ENCODE measurements around the gene GADD45A. TPM values are rescaled to one million over a fixed set of nuclear protein-coding genes. Genes with fewer than 3 reads are reported as not detected.

GADD45A gene
- 10 to 100 TPM in 1 of 6 donors, 1 to 10 TPM in 5; 6.1 to 11.1 (median 7.9) TPM for polyA plus RNA-seq (ENCODE audit: low read depth in 6 of 6)

- Mint-ChIP-seq H3K4me3 (peak within 1 kb of the TSS; percentile 94 to 100 (median 98)), H3K9me3 (no peaks in the 10 kb centered on the region), H3K27ac (peak within 1 kb of the TSS; percentile 80 to 96 (median 92)), H3K36me3 (no peaks in the 10 kb centered on the region), H3K4me1 (peaks cover 16 to 20% (median 19%) of the 10 kb centered on the region in 3 donors), H3K27me3 (no peaks in the 10 kb centered on the region)
- ATAC-seq (ENCODE audit: low read depth in 2 of 2) (peak; percentile 87 to 88), DNase-seq (peak; percentile 94)
These were observed at the start of gene GADD45A for GRCh38 chr1:67685067-67685557. Gene GADD45A, plus strand, starts transcription at chr1:67685201. Its CDS starts 294 bp downstream, at chr1:67685495.

DNA sequence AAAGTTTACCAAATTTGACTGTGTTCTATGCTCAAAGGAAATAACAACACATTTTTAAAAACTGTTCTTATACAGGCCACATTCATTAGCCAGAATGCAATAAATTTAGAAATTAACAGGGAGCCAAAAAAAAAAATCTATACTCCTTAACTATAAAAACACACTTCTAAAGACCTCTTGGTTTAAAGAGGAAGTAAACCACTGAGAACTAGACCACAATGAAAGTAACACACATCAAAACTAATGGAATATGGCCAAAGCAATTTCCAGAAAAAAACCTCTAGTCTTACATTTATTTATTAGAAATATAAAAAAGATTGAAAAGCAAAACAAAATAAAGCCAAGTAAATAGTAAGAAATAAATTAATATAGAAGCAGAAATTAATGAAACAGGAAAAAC, 48.9 kb upstream of the GADD45A start:
- DNase-seq (no peak), ATAC-seq (ENCODE audit: low read depth in 2 of 2) (peak in 1 of 2 donors; percentile 31)
- H3K9me3 Mint-ChIP-seq, result peaks cover 0 to under 1% (median 0%) of the 10 kb centered on the region in 7 donors
- H3K36me3 Mint-ChIP-seq, result no peaks in the 10 kb centered on the region
- peaks cover 20 to 24% (median 23%) of the 10 kb centered on the region in 3 donors for H3K4me1 Mint-ChIP-seq
- peak overlapping the region in 3 of 8 donors; percentile 49 to 78 (median 65) for H3K4me3 Mint-ChIP-seq
- H3K27ac Mint-ChIP-seq, result peak overlapping the region in 2 of 6 donors; percentile 57 to 89
- peaks cover 0 to 7% (median 0%) of the 10 kb centered on the region in 3 donors for H3K27me3 Mint-ChIP-seq

GRCh38 chr1:67639361-67639760, 45.6 kb upstream of the GADD45A start:
- Mint-ChIP-seq H3K4me3 (no peak overlapping the region), H3K27me3 (no peaks in the 10 kb centered on the region), H3K27ac (peak overlapping the region in 1 of 6 donors; percentile 55), H3K4me1 (peaks cover 16 to 19% (median 19%) of the 10 kb centered on the region in 3 donors), H3K9me3 (no peaks in the 10 kb centered on the region), H3K36me3 (no peaks in the 10 kb centered on the region)
- no peak for DNase-seq
- no peak for ATAC-seq (ENCODE audit: low read depth in 2 of 2)

DNA sequence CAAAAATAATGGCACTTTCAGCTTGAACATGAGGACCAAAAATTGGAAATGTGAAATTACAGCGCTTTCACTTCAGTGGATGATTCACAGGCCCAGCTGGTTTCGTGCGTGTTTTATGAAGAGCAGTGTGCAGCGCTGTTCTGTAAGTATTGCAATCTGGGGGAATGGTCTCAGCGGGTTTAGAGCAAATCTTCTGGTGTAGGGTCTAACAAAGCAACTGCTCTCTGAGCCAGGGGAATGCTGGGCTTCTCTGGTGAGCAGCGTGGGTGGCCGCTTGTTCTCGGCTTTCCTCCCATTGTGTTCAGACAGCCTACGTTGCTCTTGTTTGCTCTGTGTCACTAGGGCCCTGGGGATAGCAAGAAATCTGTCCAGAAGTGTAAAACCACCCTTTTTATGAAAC, 42.4 kb upstream of the GADD45A start:
- no peak overlapping the region for H3K4me3 Mint-ChIP-seq
- H3K4me1 Mint-ChIP-seq, result no peaks in the 10 kb centered on the region
- H3K9me3 Mint-ChIP-seq, result no peaks in the 10 kb centered on the region
- H3K36me3 Mint-ChIP-seq, result no peaks in the 10 kb centered on the region
- H3K27ac Mint-ChIP-seq, result no peak overlapping the region
- no peak for DNase-seq
- no peak for ATAC-seq (ENCODE audit: low read depth in 2 of 2)
- no peaks in the 10 kb centered on the region for H3K27me3 Mint-ChIP-seq

DNA sequence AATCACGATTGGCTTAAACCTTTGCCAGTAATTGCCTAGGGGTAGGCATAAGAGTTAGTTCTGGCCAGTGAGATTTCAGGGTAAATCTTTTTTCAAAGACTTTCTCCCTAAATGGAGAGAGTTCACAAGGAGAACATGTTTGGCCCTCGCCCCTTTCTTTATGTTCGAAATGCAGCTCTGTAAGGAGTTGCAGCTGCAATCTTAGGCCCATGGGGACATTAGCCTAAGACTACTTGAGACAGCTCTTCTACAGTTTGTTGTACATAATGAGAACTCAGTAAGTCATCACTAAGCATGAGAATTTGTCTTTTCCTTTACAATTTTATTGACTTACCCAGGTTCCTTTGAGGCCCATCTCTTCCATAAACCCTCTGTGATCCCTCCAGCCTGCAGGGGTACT, 40.4 kb upstream of the GADD45A start:
- ATAC-seq (ENCODE audit: low read depth in 2 of 2), result no peak
- H3K4me3 Mint-ChIP-seq, result no peak overlapping the region
- no peak for DNase-seq
- H3K4me1 Mint-ChIP-seq, result no peaks in the 10 kb centered on the region
- H3K27ac Mint-ChIP-seq, result no peak overlapping the region
- no peaks in the 10 kb centered on the region for H3K36me3 Mint-ChIP-seq
- H3K9me3 Mint-ChIP-seq, result no peaks in the 10 kb centered on the region
- H3K27me3 Mint-ChIP-seq, result no peaks in the 10 kb centered on the region

DNA sequence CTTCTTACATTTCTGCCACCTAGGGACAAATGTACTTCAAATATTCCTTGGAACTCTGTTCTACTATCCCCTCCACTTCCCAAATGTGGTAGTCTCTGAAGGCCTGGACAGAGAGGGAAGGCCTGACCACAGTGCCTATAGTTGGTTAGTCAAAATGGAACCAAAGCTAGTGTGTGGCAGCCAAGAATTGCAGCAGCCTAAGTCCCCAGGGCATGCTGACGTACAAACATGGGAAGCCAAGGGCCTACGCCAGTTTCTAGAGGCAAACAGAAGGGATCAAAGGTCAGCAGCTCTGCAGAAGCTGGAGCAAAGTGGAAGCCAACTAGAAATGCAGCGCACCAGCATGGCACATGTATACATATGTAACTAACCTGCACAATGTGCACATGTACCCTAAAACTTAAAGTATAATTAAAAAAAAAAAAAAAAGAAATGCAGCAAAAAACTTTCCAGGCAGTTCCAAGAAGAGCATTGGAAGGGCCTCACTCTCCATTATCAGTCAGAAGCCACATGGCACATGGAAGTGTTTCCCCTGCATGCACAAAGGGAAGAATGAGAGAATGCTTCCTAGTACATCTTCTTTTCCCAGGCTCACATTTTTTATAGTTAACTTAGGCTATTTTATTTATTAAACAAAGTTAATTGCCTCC, 39.4 kb upstream of the GADD45A start:
- Mint-ChIP-seq H3K27ac (no peak overlapping the region), H3K4me3 (no peak overlapping the region), H3K27me3 (no peaks in the 10 kb centered on the region), H3K36me3 (no peaks in the 10 kb centered on the region), H3K4me1 (no peaks in the 10 kb centered on the region), H3K9me3 (no peaks in the 10 kb centered on the region)
- ATAC-seq (ENCODE audit: low read depth in 2 of 2), result no peak
- no peak for DNase-seq

GRCh38 chr1:67646145-67647035, 38.6 kb upstream of the GADD45A start:
- ATAC-seq (ENCODE audit: low read depth in 2 of 2), result no peak
- Mint-ChIP-seq H3K27ac (no peak overlapping the region), H3K27me3 (peaks cover 0 to under 1% (median 0%) of the 10 kb centered on the region in 3 donors), H3K4me3 (no peak overlapping the region), H3K4me1 (no peaks in the 10 kb centered on the region), H3K36me3 (no peaks in the 10 kb centered on the region), H3K9me3 (no peaks in the 10 kb centered on the region)
- no peak for DNase-seq

DNA sequence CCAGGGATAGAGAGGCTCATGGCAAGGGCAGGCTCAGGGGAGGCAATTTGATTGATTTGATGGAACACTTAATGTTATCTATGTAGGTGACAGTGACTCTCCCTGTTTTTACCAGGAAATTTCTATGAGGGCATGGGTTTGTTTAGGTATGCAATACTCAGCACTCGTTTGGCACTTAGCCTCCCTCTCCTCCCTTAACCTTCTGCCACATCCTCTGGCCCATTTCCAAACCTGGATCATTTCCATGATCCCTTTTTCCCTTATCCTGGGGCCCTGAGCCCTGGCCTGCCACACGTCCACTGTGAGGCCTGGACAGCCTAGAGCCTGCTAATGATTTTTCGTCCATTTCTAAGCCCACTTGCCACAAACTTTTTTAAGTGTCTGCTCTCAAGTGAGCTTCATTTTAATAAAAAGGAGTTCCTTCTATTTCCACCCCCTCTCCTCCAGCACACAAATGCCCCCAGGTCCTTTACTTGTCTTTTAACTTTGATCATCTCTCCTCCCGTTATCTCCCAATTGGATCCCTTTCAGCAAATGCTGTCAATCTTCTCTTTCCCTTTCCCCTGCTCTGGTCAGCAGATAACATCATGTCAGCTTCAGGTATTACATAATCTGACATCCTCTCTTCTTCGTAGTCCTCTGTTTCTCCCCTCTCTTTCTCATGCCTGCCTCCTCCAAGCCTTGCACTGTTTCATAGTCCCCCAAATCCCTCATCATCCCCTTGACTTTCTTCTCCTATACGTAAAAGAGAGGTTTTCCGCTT, 37.8 kb upstream of the GADD45A start:
- Mint-ChIP-seq H3K4me1 (no peaks in the 10 kb centered on the region), H3K36me3 (no peaks in the 10 kb centered on the region), H3K9me3 (no peaks in the 10 kb centered on the region), H3K27me3 (peaks cover 0 to 4% (median 0%) of the 10 kb centered on the region in 3 donors), H3K4me3 (no peak overlapping the region), H3K27ac (no peak overlapping the region)
- ATAC-seq (ENCODE audit: low read depth in 2 of 2) (no peak), DNase-seq (no peak)

GRCh38 chr1:67647814-67648358, 37.1 kb upstream of the GADD45A start:
- H3K4me1 Mint-ChIP-seq, result no peaks in the 10 kb centered on the region
- ATAC-seq (ENCODE audit: low read depth in 2 of 2), result no peak
- H3K27ac Mint-ChIP-seq, result no peak overlapping the region
- H3K9me3 Mint-ChIP-seq, result no peaks in the 10 kb centered on the region
- no peaks in the 10 kb centered on the region for H3K36me3 Mint-ChIP-seq
- H3K27me3 Mint-ChIP-seq, result peaks cover 0 to 4% (median 0%) of the 10 kb centered on the region in 3 donors
- no peak overlapping the region for H3K4me3 Mint-ChIP-seq
- no peak for DNase-seq

DNA sequence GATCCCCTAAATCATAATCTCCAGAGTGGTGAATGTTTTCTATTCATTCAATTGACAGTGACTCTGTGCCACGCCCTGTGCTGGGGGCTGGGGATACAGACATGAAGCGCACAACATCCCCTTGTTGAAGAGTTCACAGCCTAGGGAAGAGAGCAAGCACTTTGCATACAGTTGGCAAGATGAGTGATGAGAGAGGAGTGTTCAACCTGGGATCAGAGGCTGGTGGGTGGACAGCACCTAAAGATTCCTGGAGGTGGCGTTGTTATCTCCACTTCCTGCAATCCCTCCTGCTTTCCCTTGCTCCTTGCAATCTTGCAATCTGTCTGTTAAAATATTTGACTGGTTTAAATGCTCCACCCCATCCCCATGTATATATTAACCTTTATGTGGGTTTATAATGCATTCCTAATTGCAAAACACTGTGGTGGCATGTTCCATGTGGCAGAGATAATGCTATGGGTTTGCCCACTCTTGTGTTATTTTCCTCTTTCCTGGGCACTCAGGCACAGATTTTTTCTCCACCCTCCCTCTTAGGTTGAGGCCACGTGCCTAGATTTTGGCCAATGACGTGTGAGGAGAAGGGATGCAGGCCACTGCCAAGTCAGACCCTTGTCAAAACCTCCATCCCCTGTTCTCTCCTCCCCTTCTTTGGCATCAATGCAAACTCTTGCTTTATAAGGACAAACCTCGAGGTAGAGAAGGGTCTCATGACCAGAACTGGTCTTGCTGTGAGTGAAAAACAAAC, 36.2 kb upstream of the GADD45A start:
- ATAC-seq (ENCODE audit: low read depth in 2 of 2) (no peak), DNase-seq (no peak)
- Mint-ChIP-seq H3K36me3 (no peaks in the 10 kb centered on the region), H3K27me3 (peaks cover 0 to 8% (median 0%) of the 10 kb centered on the region in 3 donors), H3K27ac (peak overlapping the region in 1 of 6 donors; percentile 94), H3K9me3 (no peaks in the 10 kb centered on the region), H3K4me3 (no peak overlapping the region), H3K4me1 (no peaks in the 10 kb centered on the region)

GRCh38 chr1:67650061-67650460, 34.9 kb upstream of the GADD45A start:
- Mint-ChIP-seq H3K27ac (no peak overlapping the region), H3K27me3 (peaks cover 0 to 8% (median 0%) of the 10 kb centered on the region in 3 donors), H3K4me3 (no peak overlapping the region), H3K4me1 (no peaks in the 10 kb centered on the region), H3K36me3 (no peaks in the 10 kb centered on the region), H3K9me3 (no peaks in the 10 kb centered on the region)
- ATAC-seq (ENCODE audit: low read depth in 2 of 2) (no peak), DNase-seq (no peak)

DNA sequence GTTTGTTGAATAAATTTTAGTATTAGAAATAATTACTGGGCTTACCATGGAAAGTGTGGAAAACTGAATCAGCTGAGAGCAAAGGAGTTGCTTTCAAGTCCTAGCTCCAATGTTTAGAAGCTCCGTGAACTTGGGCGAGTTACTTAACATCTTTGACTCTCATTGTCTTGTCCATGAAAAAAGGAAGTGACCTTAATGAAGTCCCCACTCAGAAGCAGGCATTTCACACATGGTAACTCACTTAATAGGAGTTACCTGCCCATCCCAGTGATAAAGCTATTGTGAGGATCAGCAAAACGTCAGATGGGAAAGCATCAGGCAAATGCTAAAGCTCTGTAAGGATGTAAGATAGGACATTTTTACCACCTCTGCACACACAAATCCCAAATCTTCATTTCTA, 34.0 kb upstream of the GADD45A start:
- Mint-ChIP-seq H3K4me3 (no peak overlapping the region), H3K27me3 (peaks cover 0 to 8% (median 0%) of the 10 kb centered on the region in 3 donors), H3K36me3 (no peaks in the 10 kb centered on the region), H3K4me1 (no peaks in the 10 kb centered on the region), H3K9me3 (peaks cover 0 to 2% (median 0%) of the 10 kb centered on the region in 7 donors), H3K27ac (no peak overlapping the region)
- ATAC-seq (ENCODE audit: low read depth in 2 of 2), result no peak
- no peak for DNase-seq

All from naive B cell (primary cell).